ENCODE results near the gene SLC30A9.
A peak's percentile ranks its signal among the peaks of the same experiment; 100 is the strongest.

Gene SLC30A9

GRCh38 chr4:42067264-42067663, 76.9 kb downstream of the SLC30A9 start:
- CTCF ChIA-PET = no interaction called here
- Histone ChIP-seq H3K27ac (ENCODE audit: extremely low read depth, low read depth, low read length) (no peak overlapping the region), H3K4me1 (ENCODE audit: control insufficient read depth, insufficient read depth, low read length) (no peaks in the 10 kb centered on the region), H3K36me3 (ENCODE audit: control insufficient read depth in 2 of 2, insufficient read depth in 1 of 2, low read length in 2 of 2) (peaks cover 0 to 35% of the 10 kb centered on the region in 2 experiments; a peak in 2 of 3 replicates), H3K4me3 (ENCODE audit: low read depth, low read length) (no peak overlapping the region), H3K9me3 (ENCODE audit: control insufficient read depth, insufficient read depth, low read depth, low read length) (no peaks in the 10 kb centered on the region)
- POLR2A ChIA-PET = no interaction called here
- TF ChIP-seq TCF7L2 (IDR thresholded peaks at IDR 0.05; ENCODE audit: borderline replicate concordance, low read depth, low read length) (no peak), ZNF571 (tag by site-specific recombination; IDR thresholded peaks at IDR 0.05) (no peak), ZNF221 (tag by site-specific recombination; IDR thresholded peaks at IDR 0.05; ENCODE audit: borderline replicate concordance) (no peak), ZNF416 (tag by site-specific recombination; IDR thresholded peaks at IDR 0.05) (no peak)

- Histone ChIP-seq H3K27ac (ENCODE audit: extremely low read depth, low read depth, low read length) (no peak overlapping the region), H3K36me3 (ENCODE audit: control insufficient read depth in 2 of 2, insufficient read depth in 1 of 2, low read length in 2 of 2) (peaks cover 0 to 31% of the 10 kb centered on the region in 2 experiments; a peak in 2 of 3 replicates), H3K9me3 (ENCODE audit: control insufficient read depth, insufficient read depth, low read depth, low read length) (no peaks in the 10 kb centered on the region), H3K4me3 (ENCODE audit: low read depth, low read length) (no peak overlapping the region), H3K4me1 (ENCODE audit: control insufficient read depth, insufficient read depth, low read length) (no peaks in the 10 kb centered on the region)
- ChIA-PET CTCF (no interaction called here), POLR2A (no interaction called here)
- no peak for TF ChIP-seq PBX3 (CRISPR knock-in tag; IDR thresholded peaks at IDR 0.05)
- no peak for TF ChIP-seq ZNF791 (tag by site-specific recombination; IDR thresholded peaks at IDR 0.05)
- TF ChIP-seq ZNF596 (tag by site-specific recombination; IDR thresholded peaks at IDR 0.05) = no peak
- no peak for TF ChIP-seq ZNF175 (tag by site-specific recombination; IDR thresholded peaks at IDR 0.05)
- no peak for TF ChIP-seq SALL2 (tag by site-specific recombination; IDR thresholded peaks at IDR 0.05; ENCODE audit: borderline replicate concordance)
- no peak for TF ChIP-seq ZNF133 (tag by site-specific recombination; IDR thresholded peaks at IDR 0.05)
- no peak for TF ChIP-seq ZNF426 (tag by site-specific recombination; IDR thresholded peaks at IDR 0.05)
- TF ChIP-seq ZNF623 (tag by site-specific recombination; IDR thresholded peaks at IDR 0.05) = no peak
- TF ChIP-seq SP2 (tag by site-specific recombination; IDR thresholded peaks at IDR 0.05) = no peak
These were observed 80.1 kb downstream of the SLC30A9 start for GRCh38 chr4:42070463-42070862.

- CTCF ChIA-PET = interaction anchor here (0.5 to 0.7 kb wide), 2 partner anchors 107 to 380 kb away, joined by 3 to 5 read pairs; no protein-coding TSS in a partner anchor
- H3K9me3 ChIP-seq (ENCODE audit: control insufficient read depth, insufficient read depth, low read depth, low read length) = no peaks in the 10 kb centered on the region
These were observed 84.0 kb downstream of the SLC30A9 start for GRCh38 chr4:42074294-42074693.

More at GRCh38 chr4:42074294-42074693, 84.0 kb downstream of the SLC30A9 start:
- no peaks in the 10 kb centered on the region for H3K4me1 ChIP-seq (ENCODE audit: control insufficient read depth, insufficient read depth, low read length)
- POLR2A ChIA-PET = no interaction called here
- H3K27ac ChIP-seq (ENCODE audit: extremely low read depth, low read depth, low read length) = no peak overlapping the region
- H3K4me3 ChIP-seq (ENCODE audit: low read depth, low read length) = no peak overlapping the region
- H3K36me3 ChIP-seq (ENCODE audit: control insufficient read depth in 2 of 2, insufficient read depth in 1 of 2, low read length in 2 of 2) = peaks cover 0 to 24% of the 10 kb centered on the region in 2 experiments
- TF ChIP-seq PRDM4 (tag by site-specific recombination; IDR thresholded peaks at IDR 0.05) (peak; percentile 91), BCL11B (tag by site-specific recombination; IDR thresholded peaks at IDR 0.05; ENCODE audit: low read depth) (no peak), ZBTB7A (tag by site-specific recombination; IDR thresholded peaks at IDR 0.05; ENCODE audit: low read depth) (no peak), ZNF146 (tag by site-specific recombination; IDR thresholded peaks at IDR 0.05) (no peak)

All from HEK293 (cell line).